ENCODE measurements around the gene MAPK10. TPM values are rescaled to one million over a fixed set of nuclear protein-coding genes. Genes with fewer than 3 reads are reported as not detected.
"Not testable (repeated sequence)": the region's sequence is repeated elsewhere in the genome, so short reads cannot be mapped to it uniquely, and the experiment has no call there.

Gene MAPK10
- total RNA-seq, 1 experiment from 2014 or later, result 0.06 TPM

- DNase-seq (ENCODE audit: low read depth), result no peak
These were observed 175.0 kb downstream of the MAPK10 start for GRCh38 chr4:86184901-86185285.

- no peak for DNase-seq (ENCODE audit: low read depth)
These were observed 175.5 kb downstream of the MAPK10 start for GRCh38 chr4:86184216-86184900.

GRCh38 chr4:86181585-86181984 is 178.3 kb downstream of the MAPK10 start:
- no peak for DNase-seq (ENCODE audit: low read depth)

- DNase-seq (ENCODE audit: low read depth), result no peak
These were observed 181.6 kb downstream of the MAPK10 start for GRCh38 chr4:86178211-86178610.

GRCh38 chr4:86174506-86174905 is 185.3 kb downstream of the MAPK10 start:
- DNase-seq (ENCODE audit: low read depth), result no peak

- not testable (repeated sequence) for DNase-seq (ENCODE audit: low read depth)
These were observed 191.5 kb downstream of the MAPK10 start for GRCh38 chr4:86168335-86168734.

GRCh38 chr4:86160426-86160825 is 199.4 kb downstream of the MAPK10 start:
- no peak for DNase-seq (ENCODE audit: low read depth)

GRCh38 chr4:86159216-86159615 is 200.6 kb downstream of the MAPK10 start:
- no peak for DNase-seq (ENCODE audit: low read depth)

GRCh38 chr4:86156531-86156930 is 203.3 kb downstream of the MAPK10 start:
- DNase-seq (ENCODE audit: low read depth), result no peak

GRCh38 chr4:86155766-86156165 is 204.1 kb downstream of the MAPK10 start:
- DNase-seq (ENCODE audit: low read depth), result no peak

- DNase-seq (ENCODE audit: low read depth), result no peak
These were observed 207.4 kb downstream of the MAPK10 start for GRCh38 chr4:86152454-86152853.

- DNase-seq (ENCODE audit: low read depth), result no peak
These were observed 208.7 kb downstream of the MAPK10 start for GRCh38 chr4:86151196-86151595.

- no peak for DNase-seq (ENCODE audit: low read depth)
These were observed 218.7 kb downstream of the MAPK10 start for GRCh38 chr4:86141161-86141560.

- no peak for DNase-seq (ENCODE audit: low read depth)
These were observed 227.4 kb downstream of the MAPK10 start for GRCh38 chr4:86132468-86132867.

GRCh38 chr4:86131456-86131855 is 228.4 kb downstream of the MAPK10 start:
- DNase-seq (ENCODE audit: low read depth), result no peak

- DNase-seq (ENCODE audit: low read depth), result no peak
These were observed 229.5 kb downstream of the MAPK10 start for GRCh38 chr4:86130160-86130933.

- no peak for DNase-seq (ENCODE audit: low read depth)
These were observed 230.3 kb downstream of the MAPK10 start for GRCh38 chr4:86129546-86129945.

- DNase-seq (ENCODE audit: low read depth), result no peak
These were observed 237.4 kb downstream of the MAPK10 start for GRCh38 chr4:86122404-86122803.

- DNase-seq (ENCODE audit: low read depth), result no peak
These were observed 241.1 kb downstream of the MAPK10 start for GRCh38 chr4:86118711-86119110.

- no peak for DNase-seq (ENCODE audit: low read depth)
These were observed 242.0 kb downstream of the MAPK10 start for GRCh38 chr4:86117705-86118302.

- no peak for DNase-seq (ENCODE audit: low read depth)
These were observed 245.3 kb downstream of the MAPK10 start for GRCh38 chr4:86114563-86114962.

- DNase-seq (ENCODE audit: low read depth), result no peak
These were observed 251.0 kb downstream of the MAPK10 start for GRCh38 chr4:86108834-86109233.

- no peak for DNase-seq (ENCODE audit: low read depth)
These were observed 251.7 kb downstream of the MAPK10 start for GRCh38 chr4:86108137-86108536.

All from Daoy (cell line).